NK-92 (cell line): ENCODE data around the gene PTPRM.

ENCODE experiments used
- DNase-seq: peaks from one replicate; lab custom pipeline; 2025; ENCODE audit not compliant: unreplicated experiment; lab: John Stamatoyannopoulos, UW

PTPRM gene

DNA sequence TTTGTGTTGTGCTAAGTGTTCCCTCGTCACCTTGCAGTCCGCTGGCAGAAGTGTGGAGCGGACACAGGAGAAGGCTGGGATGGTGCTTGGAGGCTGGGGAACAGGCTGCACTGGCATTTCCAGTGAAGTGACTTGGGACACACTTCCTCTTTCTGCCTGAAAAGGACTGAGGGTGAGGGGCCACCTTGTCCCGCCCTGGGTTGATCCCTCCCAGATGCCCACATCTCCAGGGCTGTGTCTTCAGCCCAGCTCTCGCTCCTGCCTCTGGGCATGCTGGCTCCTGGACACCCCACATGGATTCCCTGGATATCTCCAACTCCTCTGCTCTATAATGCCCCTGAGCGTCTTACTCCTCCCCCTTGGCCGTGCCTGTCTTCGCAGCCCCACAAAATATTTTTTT, 412.6 kb downstream of the PTPRM start:
- DNase-seq, result no peak

DNA sequence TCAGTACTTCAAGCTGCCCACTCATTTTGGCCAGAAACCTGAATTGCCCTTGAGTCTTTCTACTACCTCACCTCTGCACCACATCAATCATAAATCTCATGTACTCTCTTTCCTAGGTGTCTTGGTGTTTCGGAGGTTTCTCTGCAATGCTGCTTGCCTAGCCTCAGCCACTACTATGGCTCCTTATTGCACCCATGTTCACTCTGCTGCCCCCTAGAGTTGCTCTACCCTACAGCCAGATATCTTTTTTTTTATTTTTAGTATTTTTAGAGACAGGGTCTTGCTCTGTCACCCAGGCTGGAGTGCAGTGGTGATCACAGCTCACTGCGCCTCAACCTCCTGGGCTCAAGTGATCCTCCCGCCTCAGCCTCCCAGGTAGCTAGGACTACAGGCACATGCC, 413.0 kb downstream of the PTPRM start:
- no peak for DNase-seq

DNA sequence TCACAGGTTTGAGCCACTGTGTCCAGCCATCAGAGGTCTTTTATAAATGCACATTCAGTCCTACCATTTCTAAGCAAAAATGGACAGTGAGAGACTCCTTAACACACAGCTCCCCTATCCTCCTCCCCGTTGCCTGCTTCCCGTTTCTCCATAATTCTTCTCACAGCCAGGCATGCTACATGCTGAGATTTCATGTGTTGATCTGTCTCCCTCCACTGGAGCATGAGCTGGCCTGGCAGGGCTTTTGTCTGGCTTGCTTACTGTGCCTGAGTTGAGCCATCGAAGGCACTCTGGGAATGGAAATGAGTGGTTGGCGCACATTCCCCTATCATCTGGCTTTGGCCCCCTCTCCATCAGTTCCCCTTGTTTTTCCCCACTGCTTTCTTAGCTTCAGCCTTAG, 413.5 kb downstream of the PTPRM start:
- no peak for DNase-seq

DNA sequence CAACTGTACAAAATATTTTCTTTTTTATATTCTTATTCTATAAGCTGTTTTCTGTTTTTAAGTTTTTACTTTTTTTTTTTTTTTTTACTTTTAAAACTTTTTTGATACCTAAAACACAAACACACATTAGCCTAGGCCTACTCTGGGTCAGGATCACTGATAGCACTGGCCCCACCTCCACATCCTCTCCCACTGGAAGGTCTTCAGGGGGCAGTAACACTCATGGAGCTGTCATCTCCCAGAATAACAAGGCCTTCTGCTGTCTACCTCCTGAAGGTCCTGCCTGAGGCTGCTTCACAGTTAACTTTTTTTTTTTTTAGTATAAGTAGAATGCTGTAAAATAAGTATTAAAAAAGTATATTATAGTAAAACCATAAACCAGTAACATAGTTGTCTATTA, 415.1 kb downstream of the PTPRM start:
- no peak for DNase-seq

DNA sequence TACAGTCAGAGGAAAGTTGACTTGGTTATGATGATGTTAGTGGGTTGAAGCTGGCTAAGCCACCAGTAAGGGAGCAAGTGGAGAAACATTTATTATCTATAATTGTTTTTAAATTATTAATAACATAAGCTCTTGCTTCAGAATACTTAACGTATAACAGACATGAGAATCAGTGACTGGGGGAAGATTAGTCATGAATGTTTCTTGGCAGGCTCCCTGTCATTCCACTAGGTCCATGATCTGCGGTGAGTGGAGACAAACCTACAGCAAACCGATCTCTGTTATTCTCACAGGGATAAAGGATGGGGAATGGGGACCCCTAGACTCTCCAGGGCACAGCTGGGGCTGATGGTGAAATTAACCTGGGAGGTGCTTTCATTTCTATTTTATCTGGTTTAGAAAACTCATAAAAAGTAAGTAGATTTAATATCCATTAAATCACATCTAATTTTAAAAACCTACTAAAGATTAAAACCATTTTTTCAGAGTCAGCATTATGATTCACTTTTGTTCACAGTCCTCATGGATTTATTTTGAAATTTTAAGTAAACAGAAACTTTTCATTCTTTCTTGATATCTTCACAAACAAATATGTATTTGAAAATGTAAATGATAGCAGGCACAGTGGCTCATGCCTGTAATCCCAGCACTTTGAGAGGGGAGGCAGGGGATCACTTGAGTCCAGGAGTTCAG, 420.3 kb downstream of the PTPRM start:
- no peak for DNase-seq

DNA sequence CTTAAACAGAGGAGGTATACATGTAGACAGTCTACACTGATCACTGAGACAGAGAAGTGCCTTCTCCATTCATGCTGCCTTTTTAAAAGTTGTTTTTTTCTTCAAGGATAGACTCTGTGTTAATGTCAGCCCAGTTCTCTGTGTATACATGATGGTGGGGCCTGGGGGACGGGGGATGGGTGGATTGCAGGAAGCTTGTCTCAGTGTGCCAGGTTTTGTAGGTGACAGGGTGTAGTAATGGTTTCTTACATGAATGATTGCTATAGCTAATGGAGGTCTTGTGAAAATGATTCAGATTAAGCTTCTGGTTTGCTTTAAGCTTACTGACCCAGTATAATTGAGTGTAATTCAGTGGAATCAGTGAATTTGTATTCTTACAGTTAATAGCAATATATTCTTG, 423.6 kb downstream of the PTPRM start:
- DNase-seq, result no peak

DNA sequence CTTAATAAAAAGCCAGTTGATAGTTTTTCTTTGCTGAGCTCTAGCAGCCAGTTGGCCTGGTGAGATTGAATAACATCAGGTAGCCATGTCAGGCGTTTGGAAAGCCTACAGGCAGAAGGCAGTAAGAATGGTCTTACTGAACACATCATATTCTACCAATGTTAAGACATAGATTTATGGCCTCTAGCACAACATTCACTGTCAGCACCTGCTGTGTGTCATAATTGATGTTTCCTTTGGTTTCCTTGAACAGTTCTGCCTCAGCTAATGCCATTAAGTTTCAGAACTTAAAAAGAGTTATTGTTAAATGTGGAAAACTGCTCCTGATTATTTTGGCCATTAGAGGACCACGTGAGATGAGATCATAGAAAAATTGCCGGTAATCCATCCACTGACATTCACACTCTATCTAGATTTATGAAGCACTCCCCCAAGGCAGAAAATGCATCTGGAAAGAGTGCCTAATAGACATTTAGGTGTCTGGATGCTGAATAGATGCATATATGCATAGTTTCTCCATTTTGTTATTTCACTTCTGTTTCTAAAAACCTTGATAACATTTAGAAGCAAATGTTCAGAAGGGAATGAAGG, 434.7 kb downstream of the PTPRM start:
- DNase-seq, result no peak

DNA sequence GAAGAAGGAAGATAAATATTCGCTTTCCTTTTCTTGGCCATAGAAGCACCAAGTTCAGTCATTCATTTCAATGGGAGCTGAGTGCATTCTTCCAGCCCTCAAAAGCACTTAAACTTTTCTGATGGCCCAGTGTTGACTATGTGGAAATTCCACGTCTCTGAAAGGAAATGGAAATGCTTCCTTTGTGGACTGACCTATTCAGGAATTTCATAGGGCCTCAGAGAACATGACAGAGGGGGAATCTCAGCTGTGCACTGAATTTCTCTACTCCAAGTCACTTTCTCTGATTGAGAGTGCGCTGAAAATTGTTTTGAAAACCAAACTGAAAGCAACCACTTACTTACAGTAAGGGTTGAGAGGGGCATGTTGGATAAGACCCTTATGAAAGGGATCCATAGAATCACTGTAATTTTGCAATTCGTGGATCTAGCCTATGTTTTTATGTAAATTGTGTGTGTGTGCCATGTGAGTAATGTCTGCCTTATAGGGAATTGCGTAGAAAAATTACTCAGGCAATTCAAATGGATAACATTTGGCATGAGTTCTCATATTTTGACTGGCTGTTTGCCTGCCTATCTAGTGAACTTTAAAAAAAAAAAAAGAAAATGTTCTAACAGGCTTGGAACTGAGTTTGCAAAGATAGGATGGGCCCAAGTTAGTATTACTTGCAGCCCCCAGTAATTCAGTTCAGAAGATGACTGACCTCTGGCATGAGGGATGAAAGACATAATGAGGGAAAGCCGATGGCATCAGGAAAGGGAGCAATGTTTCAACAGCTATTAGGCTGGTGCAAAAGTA, 437.0 kb downstream of the PTPRM start:
- DNase-seq, result no peak

DNA sequence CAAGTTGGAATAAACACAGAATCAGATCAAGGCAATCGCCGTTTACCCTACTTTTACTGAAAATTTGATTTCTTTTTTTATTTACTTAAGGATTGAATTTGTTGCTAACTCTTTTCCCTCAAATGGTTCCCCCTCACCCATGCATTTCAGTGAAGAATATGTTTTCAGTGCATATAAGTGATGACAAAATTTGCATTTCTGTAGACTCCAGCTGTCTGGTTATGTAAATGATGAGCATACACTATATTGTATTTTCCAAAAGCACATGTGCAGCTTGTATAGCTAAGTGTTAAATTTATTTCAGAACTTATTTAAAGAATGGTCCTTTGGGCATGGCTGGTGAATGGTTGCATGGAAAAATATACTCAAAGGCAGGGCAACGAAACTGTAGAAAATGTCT, 437.7 kb downstream of the PTPRM start:
- DNase-seq, result no peak

DNA sequence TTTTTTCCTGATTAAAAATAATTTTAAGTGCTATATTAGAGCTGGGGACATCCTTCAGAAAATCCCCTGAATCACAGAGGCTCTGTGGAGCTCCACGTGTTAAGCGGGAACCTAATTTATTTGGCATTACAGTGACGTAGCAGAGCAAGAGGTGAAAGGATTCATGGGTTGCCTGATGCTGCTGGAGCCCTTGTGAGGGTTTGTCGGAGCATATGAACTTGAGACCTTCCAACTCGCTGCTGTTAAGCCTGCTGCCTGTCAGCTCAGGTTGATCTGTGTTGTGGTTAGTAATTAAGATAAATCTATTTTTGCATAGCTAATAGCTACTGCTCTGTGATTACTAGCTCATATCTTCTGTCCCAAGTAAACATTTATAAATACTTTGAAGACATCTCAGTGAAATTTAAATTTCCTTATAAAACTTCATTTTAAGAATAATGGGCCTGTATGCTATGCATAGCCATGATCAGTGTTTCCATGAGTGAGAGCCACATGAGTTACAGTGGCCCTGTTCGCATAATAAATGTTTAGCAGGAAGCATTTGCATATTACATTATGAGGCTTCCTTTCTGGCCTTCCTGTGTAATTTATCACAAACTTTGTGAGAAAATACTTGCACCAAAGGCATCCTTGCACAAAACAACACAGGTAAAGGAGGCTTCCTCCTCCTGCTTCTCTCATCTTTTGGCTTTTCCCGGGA, 438.9 kb downstream of the PTPRM start:
- DNase-seq, result no peak

DNA sequence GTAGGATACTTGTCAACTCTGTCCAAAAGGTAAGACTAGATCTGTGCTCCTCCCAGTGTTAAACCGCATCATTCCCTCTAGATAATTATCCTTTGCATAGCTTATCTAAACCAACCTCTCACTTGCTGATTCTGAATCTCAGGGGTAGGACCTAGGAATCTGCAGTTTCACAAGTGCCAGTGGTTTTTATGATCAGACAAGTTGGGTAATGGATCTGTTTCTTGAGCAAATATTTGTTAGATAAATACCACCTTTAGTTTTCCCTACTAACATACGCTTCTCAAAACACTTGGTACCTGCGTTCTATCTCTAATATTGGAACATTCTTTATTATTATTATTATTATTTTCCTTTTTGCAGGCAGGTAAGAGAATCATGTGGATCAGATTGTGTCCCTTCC, 439.9 kb downstream of the PTPRM start:
- DNase-seq, result no peak

DNA sequence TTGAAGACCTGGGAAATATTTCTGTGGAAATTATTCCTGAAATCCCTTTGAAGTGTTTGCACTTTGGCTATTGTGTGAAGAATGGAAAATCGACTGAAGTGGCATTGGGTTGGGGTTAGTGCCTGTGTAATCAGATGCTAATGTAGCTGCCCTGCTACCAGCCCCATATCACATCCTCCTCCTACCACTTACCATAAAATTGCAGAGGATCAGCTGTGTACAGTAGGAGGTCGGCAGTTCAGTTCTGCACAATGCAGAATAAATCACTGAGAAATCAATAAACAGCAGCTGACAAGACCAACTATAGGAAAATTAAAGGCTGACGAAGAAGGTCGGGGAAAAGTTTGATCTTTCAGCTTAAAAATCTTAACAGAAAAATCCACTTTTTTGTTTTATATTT, 440.9 kb downstream of the PTPRM start:
- no peak for DNase-seq

DNA sequence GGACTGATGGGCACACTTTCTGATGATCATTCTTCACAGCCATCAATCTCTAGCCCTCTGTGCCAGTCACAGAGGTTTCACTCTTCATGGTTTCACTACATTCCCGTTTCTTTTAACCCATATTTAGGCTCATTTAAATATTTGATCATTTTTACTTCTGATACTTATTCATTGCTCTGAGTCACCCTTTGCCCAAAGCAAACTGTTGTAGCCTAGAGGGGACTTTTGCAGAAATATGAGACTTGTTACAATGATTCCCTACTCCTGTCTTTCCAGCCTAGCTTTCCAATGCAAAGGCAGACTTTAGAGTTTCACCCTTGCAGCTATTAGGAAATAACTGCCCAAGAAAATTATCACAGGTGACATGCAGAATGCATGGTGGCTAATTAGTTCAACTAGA, 444.2 kb downstream of the PTPRM start:
- no peak for DNase-seq

DNA sequence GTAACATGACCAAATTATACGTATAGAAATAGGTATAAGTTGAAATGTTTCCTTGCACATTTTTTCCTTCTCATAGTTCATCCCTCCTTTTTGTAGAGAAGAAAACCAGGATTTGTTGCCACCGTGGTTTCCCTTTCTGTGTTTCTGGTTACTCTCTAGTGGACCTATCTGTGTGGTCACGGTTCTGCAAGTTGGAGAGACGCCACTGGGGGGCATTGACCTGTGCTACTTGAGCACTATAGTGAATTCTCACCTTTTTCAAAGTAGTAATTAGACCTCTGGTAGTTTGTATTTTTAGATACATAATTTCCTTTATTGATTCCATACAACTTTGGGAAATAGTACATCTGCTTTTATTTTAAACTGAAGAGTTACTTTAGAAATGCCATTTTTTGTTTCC, 444.8 kb downstream of the PTPRM start:
- no peak for DNase-seq

DNA sequence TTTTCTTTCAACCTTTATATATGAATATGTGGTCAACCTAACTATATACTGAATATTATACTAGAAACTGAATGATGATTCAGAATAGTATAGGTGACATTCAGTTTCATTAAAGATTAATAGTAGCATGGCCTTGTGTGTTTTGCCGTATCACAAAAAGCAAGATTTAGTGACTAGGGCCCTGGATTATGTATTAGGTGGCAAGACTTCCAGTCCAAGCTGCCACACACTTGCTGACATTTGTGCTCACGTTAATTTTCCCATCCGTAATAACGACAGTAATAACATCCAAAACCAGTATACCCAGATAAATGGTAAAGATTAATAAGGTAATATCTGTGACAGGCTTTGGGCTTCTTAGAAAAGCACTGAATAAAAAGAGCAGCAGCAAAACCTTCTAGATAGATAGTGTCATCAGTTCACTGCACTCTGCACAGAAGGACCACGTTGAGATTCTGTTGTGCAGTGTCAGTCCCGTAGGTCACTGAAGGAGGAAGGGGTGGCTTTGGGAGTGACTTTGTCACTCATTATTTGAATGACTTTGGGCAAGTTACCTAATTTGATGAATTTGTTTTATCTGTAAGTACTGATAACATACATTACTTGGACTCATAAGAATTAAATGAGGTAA, 451.7 kb downstream of the PTPRM start:
- DNase-seq, result no peak

DNA sequence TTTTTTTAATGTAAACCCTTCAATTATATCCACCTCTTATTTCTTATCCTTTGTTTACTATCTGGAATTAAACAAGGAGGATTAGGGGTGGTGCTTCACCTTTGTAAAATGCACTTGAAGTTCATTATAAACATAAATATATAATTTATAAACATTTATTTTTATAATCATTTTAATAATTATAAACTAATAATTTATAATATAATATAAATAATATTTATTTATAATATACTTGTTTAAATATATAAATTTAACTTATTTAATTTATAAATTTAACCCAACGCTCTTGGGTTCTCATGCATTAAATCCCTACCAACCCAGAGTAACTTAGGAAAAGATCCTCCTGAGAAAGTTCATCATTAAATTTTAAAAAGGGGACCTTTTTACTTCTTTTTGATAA, 452.5 kb downstream of the PTPRM start:
- no peak for DNase-seq

DNA sequence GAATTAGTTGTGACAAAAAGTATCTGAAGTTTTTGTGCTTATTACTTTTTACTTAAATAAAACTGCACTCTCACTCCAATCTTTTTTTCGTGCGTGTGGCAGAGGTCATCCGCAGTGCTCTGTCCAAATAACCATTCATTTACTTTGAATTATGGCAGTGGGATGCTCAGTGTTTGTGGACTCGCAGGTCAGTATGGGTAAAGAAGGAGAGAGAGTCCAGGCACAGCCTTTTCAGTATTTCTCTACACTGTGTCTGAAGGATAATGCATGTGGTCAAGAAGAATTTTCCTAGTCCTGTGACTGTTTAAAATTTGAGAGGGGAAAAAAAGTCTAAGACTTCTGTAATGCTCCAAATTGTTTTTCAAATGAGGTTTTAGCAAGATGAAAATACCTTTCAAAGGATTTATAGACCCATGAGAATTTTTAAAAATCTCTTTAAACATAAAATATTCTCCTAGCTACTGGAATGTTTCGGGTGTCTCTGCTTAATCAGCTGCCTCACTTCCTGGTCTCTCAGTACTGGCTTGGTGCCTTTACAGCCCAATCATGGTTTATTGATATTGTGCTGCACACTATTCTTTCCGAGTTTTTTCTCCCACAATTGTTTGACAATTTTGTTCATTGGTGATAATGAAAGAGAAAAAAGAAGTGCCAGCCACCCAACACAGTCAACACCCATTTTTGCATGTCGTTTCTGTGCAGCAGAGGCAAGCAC, 453.2 kb downstream of the PTPRM start:
- no peak for DNase-seq

DNA sequence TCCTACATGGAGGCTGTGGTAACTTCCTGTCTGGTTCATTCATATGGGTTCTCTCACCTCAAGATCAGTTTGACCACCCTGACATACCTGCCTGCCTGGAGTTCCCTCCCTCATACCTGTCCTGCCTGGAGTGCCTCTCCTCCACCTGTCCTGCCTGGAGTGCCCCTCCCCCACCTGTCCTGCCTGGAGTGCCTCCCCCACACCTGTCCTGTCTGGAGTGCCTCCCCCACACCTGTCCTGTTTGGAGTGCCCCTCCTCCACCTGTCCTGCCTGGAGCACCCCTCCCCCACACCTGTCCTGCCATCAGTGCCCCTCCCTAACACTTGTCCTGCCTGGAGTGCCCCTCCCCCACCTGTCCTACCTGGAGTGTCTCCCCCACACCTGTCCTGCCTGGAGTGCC, 461.9 kb downstream of the PTPRM start:
- no peak for DNase-seq

DNA sequence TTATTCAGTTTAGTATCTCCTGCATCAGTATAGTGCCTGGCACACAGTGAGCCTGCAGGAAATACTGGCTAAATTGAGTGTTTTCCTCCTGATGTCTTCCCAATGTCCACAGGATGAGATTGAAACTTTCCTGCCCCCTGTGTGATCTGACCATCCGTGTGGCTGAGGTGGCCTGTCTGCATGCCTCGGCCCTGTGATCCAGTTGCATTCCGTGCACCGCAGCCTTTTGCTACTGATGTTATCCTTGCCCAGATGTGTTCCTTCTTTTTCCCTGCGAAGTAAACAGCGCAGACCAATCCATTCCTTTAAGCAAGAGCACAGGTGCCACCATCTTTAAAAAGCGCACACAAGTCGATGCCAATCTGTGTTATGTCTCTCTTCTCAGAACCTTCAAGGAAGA, 462.6 kb downstream of the PTPRM start:
- DNase-seq, result no peak

DNA sequence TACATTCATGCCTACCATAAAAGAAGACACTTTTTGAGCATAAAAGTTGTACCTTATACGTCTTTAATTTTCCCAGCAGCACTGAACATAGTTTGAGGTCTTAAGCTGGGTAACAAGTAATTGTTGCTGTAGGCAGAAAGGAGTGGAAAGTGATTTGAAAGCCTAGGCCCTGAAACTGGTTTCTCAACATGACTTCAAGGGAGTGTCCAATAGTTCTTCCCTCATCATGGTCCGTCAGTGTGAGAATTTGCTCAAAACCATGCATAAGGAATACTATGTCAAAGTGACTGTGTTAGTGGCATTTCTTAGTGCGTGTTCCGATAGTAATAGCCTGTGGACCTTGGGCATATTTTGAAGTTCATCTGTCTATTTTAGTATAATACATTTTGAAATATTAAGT, 463.1 kb downstream of the PTPRM start:
- DNase-seq, result no peak

DNA sequence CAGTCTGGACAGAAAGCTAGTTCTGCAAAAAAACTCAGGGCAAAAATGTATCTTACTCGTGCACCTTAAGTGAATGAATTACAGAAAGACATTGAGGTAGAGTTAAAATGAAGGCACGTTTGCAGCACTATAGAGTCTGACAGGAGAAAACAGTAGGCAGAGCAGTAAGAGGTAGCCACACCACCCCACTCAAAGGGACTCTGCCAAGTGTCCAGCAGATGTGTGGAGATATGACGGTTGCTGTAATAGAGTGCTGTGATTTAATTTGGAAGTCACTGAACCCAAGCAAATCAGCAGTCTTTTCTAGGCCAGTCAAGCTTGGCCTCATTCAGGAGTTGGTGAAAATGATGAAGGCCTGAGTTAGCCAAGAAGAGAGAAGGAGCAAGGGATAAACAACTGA, 464.4 kb downstream of the PTPRM start:
- DNase-seq, result no peak
